Stimulated activated CD8-positive, alpha-beta memory T cell treated with anti-CD3 and anti-CD28 coated beads, Interleukin-4, amount 100 ng/mL, for 24 hours (primary cell): Measurements from ENCODE around the gene SETDB1.
"Not testable (repeated sequence)": the region's sequence is repeated elsewhere in the genome, so short reads cannot be mapped to it uniquely, and the experiment has no call there.

Experiments
- DNase-seq: peaks from one replicate; pipeline ENCODE4 v3.0.0-alpha.2; 2020; ENCODE audit warnings: low read depth

Gene SETDB1

DNA sequence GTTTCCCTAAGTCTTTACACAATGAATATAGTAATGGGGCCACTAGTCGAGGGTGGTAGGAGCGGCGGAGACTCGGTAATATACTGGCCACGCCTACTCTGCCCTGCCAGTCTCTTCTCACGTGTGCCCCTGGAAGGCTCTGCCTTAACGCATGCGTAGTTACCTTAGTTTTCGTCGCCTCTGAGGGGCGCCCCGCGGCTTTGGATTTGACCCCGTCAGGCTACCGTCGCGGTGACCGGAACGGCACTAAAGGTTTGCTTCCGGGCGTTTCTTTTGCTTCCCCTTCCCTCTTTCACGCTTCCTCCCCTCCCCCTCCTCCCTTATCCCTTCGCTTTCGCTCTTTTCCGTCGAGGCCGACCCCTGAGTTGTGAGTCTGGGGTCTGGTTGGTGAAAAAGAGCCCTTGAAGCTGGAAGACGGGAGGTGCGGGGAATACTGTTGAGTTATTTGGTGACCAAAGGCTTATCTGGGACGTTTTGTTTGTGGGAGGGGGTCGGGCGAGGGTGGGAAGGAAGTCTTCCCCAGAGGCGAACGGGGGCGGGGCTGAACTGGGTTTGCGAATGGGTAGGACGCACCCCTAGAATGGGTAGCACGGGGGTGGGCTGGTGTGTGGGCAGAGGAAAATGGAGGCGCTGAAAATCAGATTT is at the start of gene SETDB1:
Gene SETDB1, plus strand, starts transcription at position 267 of the 645 bp plus-strand sequence. CDS start 1,352 bp downstream, outside the sequence.
- DNase-seq, result peak; percentile 90

DNA sequence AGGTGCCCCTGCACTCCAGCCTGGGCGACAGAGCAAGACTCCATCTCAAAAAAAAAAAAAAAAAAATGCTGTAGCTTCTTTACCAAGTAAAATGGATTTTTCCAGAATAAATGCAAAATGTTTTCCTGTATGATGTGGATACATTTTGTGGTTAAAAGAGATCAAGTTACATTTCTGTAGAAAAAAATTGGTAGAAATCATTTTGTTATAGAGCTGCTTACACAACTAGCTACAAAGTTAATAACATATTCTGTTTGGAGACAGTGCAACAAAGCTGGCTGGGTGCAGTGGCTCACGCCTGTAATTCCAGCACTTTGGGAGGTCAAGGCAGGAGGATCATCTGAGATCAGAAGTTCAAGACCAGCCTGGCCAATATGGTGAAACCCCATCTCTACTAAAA is 47.2 kb upstream of the SETDB1 start:
- not testable (repeated sequence) for DNase-seq

DNA sequence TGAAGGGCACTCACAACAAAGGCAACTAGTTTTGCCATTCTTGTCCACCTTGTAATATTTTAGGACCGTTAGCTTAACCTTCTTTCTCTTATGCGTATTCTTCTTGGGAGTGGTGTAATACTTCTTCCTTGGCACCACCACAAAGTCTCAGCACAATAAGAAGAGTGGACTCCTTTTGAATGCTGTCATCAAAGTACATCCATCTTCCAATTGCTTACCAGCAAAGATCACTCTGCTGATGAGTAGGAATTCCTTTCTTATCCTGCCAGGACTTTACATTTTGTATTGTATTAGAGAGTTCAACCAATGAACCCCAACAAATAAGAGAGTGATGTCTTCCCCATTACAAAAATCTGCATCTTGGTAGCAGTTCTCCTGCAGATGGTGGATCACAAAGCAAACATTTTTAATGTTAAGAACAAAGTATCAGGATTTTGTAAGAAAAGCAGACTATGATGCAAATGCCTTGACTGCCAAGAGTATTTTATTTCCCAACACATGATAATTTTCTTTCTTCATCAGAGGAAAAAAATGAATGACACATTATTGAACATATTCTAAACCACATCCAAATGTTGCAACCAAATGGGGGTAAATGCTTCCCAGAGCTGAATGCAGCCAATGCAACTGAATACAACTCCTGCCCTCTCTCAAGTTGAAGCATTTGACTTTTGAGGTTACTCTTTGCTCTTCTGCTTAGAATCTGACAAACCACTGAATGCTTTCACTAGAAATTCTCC is 44.7 kb upstream of the SETDB1 start:
- DNase-seq, result no peak

DNA sequence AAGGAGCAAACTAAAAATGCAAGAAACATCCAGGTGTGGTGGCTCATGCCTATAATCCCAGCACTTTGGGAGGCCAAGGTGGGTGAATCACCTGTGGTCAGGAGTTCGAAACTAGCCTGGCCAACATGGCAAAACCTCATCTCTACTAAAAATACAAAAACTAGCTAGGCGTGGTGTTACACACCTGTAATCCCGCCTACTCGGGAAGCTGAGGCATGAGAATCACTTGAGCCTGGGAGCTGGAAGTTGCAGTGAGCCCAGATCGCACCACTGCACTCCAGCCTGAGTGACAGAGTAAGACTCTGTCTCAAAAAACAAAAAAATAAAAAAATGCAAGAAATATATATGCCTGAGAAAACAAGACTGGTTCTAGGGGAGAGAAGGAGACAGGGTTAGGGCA is 43.0 kb upstream of the SETDB1 start:
- DNase-seq, result not testable (repeated sequence)

DNA sequence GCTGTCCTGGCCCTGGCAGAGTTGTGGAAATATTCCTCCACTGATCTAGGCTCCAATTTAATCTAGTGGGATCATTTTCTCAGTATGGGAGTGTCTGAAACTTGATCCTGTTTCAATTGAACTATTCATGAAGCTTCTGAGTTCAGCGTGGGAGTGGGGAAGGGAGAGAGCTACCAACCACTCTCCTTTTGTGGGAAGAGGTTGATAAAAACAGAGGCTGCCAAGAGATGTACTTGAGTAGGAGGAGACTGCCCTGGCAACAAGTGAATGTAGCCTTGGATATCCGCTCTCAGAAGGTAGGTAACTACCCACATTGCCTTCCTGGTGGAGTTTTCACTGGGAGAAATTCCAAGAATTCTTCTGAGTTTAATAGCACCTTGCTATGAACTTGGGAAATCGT is 39.1 kb upstream of the SETDB1 start, which contains the start of gene CTXND2:
Gene CTXND2, plus strand, starts transcription at position 119 of the 400 bp plus-strand sequence. CDS start 25,179 bp downstream, outside the sequence.
- DNase-seq, result no peak

DNA sequence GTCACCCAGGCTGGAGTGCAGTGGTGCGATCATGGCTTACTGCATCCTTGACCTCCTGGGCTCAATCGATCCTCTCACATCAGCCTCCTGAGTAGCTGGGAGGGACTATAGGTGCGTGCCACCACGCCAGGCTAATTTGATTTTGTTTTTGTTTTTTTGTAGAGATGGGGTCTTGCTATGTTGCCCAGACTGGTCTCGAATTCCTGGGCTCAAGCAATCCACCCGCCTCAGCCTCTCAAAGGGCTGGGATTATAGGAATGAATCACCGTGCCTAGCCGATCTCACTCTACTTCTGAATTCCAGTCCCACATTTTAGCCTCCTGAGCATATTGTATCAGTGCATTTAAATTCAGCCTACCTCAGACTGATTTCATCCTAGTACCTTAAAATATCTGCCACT is 37.4 kb upstream of the SETDB1 start:
- no peak for DNase-seq

DNA sequence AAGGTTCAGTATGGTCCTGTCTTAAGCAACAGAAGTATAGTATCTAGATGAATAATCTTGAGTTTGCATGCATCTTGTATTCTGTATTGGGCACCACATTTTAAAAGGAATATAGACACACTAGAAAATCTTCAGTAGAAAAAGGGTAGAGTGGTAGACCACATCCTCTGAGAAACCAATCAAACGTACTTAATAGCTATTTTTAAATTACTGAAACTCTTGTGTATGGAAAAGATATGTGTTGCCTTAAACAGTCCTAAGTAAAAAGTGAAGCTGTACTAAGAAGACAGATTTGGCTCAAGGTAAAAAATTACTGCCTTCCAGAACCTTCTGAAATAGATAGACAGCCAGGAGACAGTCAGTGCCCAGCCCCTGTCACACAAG is 36.1 kb upstream of the SETDB1 start:
- no peak for DNase-seq

DNA sequence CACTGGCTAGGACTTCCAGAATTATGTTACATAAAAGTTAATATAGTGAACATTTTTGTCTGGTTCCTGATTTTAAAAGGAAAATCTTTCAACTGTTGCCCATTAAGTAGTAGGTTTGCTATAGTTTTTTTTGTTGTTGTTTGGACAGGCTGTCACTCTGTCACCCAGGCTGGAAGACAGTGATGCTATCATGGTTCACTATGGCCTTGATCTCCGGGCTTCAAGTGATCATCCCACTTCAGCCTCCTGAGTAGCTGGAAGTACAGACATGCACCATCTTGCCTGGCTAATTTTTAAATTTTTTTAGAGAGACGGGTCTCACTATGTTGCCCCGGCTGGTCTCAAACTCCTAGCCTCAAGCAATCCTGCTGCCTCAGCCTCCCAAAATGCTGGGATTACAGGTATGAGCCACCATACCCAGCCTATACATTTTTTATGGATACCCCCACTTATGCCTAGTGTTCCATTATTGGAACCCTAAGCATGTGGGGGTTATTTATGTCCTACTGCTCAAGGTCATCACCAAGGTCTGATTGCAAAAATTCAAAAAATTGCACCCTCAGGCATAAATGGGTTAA is 32.7 kb upstream of the SETDB1 start:
- no peak for DNase-seq

DNA sequence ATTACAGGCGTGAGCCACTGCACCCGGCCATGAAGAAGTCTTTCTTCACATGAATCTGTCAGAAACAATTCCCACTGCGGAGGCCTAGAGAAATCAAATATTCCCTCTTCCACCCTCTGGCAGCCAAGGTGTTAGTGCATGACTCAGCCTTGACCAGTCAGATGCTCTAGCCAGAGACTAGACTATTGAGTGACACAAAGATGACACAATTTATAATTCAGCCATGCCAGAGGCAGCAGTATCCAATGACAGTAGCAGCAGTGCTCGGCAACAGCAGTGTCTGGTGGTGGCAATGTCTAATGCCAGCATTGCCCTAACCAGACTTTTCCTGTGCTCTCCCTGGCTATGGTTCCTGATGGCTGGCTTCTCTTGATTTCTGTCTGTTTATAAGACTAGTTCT is 30.5 kb upstream of the SETDB1 start:
- no peak for DNase-seq

DNA sequence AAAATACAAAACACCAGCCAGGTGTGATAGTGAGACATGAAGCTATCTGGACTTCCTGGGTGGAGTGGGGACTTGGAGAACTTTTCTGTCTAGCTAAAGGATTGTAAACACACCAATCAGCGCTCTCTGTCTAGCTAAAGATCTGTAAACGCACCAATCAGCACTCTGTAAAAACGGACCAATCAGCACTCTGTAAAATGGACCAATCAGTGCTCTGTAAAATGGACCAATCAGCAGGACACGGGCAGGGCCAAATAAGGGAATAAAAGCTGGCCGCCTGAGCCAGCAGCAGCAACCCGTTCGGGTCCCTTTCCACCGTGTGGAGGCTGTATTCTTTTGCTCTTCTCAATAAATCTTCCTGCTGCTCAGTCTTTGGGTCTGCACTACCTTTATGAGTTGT is 26.4 kb upstream of the SETDB1 start:
- DNase-seq, result not testable (repeated sequence)

DNA sequence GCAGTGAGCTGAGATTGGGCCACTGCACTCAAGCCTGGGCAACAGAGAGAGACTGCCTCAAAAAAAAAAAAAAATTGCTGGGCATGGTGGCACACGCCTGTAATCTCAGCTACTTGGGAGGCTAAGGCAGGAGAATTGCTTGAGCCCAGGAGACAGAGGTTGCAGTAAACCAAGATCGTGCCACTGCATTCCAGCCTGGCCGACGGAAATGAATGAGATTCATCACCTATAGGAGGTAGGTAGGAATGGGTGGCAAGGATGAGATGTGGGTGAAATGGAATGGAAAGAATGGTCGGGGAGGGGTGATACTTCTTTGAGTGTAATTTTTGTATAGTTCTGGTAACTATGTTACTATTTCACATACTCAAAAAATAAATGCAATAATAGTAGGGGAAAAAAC is 23.8 kb upstream of the SETDB1 start:
- DNase-seq, result no peak

DNA sequence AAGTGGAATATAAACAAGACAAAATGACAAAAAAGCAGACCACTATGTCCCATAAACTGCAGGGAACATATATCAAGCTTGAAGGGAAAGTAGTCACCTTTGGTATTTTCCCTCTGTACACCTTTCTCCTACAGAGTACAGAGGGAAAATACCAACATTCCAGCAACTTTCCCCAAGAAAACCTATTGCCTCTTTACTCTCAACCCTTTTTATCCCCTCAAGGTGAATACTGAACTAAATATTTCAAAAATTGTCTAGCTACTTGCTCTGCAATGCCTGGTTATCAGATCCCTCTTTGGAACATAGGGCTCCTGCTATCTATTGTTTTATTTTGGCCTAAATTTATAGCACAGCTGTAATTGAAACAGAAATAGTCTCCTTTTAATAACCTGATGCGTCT is 23.4 kb upstream of the SETDB1 start:
- DNase-seq, result no peak

DNA sequence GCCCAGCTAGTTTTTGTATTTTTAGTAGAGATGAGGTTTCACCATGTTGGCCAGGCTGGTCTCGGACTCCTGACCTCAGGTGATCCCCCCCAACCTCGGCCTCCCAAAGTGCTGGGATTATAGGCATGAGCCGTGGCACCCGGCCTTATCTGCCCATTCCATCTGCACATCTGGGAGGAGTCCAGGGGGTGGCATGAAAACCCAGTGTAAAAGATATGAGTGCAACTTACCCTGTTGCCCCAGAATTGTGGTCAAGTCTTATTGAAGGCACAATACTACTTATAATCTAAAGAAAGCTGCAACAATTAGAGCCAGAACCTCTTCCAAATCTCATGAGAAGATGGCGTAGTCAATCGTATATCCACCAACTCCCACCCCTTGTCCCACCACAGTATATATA is 20.9 kb upstream of the SETDB1 start:
- DNase-seq, result no peak

DNA sequence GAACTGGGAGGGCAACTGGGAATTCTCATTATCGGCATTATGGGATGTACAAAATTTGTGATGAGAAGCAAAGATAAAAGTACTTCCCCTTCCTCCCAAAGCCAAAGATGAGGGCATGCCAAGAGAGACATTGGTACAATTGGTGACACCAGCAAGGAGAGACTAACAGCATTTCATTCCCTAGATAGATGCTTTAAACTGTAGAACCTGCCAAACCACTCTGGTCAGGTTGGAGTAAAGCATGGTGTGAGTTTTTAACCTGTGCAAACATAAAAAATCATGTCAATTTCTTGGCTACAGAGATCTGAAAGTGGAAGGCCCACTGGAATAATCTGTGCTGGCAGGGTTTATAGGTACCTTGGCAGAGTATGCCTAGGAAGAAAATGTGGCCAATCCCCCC is 19.8 kb upstream of the SETDB1 start:
- no peak for DNase-seq

DNA sequence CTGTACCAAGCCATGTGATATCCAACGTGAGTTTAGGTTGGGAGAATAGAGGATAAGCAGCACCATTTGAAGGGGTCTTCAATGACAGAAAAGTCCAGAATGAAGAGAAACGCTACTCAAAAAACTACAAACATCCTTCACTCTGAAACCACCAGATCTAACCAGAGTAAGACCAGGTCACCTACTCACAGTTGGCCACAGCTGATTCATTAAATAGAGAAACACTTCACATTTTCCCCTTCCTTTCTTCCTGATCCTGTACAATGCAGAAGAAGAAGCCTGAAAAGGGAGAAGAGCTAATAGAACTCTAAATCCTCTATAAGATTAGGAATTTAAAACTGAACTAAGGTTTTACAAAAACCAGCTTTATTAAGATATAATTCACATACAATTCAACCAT is 19.4 kb upstream of the SETDB1 start:
- DNase-seq, result no peak

DNA sequence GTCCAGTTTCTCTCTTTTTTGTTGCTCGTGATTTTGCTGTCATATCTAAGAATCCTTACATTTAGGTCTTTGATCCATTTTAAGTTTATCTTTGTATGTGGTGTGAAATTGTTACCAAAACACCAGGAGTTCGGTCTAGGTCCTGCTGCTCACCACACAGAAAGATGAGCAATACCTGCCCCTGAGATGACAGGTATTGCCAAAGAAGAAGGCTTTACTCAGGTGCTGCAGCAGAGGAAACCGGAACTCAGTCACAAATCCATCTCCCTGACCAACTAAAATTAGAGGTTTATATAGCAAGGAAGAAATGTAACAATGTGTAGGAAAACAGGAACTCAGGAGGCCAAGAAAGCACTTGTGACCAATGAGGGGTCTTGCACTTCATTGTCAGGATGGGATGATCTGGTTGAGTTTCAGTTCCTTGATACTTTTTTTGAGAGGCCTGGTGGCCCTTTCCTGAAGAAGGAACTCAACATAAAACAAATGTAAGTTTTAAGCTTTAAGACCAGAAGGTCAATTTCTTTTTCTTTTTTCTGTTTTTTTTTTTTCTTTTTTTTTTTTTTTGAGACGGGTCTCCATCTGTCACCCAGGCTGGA is 16.5 kb upstream of the SETDB1 start:
- DNase-seq, result no peak

DNA sequence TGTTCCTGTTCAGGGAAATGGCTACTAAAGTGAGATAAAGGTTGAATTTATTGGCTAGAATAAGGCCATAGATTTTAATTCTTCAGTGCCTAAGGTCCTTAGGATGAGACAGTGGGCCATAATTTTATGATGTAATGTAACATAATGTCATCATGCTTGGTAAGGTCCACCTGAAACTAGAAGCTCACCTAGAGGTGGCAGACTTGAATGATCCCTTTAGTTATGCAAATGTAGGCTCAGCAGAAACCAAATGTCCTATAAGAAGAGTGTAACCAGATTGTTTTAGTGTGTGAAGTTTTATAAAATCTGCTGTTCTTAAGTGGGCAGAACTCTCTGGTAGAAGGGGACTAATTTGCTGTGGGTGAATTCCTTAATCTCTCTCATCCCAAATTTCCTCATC is 13.5 kb upstream of the SETDB1 start:
- DNase-seq, result no peak

DNA sequence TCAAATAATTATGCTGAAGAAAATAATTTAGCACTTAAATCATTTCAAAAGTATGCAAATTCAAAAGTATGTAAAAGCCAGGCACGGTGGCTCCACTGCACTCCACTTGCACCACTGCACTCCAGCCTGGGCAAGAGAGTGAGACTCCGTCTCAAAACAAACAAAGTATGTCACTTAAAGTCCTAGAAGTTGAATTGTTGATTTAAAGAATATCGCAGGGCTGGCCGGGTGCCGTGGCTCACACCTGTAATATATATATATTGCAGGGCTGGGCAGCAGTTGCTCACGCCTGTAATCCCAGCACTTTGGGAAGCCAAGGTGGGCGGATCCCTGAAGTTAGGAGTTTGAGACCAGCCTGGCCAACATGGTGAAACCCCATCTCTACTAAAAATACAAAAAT is 8.8 kb upstream of the SETDB1 start:
- no peak for DNase-seq

DNA sequence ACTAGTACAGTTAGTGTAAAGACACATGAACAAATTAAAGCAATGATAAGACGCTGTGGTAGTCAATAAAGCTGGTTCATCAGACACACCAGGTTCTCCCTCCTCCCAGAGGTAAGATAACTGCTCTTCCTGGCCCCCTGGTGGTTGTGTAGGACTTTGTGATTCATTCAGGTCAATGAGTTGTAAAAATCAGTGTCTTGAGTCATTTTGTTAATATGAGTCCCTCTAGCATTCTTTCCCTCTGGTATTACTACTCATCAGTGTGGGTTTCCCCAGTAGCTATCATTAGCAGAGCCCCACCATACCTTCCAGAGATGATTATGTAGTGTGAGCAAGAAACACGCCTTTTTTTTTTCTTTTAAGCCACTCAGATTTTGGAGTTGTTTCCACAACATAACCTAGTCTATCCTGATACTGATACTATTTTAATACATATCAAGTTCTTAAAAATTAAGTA is 3.6 kb upstream of the SETDB1 start:
- DNase-seq, result peak; percentile 63

DNA sequence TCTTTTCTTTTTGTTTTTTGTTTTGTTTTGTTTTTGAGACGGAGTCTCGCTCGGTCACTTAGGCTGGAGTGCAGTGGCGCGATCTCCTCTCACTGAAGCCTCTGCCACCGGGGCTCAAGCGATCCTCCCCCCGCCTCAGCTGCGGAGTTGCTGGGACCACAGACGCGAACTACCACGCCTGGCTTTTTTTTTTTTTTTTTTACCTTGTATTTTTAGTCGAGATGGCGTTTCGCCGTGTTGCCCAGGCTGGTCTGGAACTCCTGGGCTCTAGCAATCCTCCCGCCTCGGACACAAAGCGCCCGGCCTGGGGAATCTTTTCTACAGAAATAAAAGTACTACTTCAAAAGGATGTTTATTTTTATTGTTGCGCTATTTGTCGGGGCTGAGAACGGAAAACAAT is 1.1 kb upstream of the SETDB1 start:
- DNase-seq, result no peak

DNA sequence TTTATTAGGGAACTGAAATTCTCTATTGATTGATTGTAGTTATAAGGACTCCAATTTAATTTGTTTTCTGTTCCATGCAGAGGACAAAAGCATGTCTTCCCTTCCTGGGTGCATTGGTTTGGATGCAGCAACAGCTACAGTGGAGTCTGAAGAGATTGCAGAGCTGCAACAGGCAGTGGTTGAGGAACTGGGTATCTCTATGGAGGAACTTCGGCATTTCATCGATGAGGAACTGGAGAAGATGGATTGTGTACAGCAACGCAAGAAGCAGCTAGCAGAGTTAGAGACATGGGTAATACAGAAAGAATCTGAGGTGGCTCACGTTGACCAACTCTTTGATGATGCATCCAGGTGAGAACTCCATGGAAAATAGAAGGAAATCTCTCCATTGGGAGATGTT is 1.5 kb downstream of the SETDB1 start:
- no peak for DNase-seq

DNA sequence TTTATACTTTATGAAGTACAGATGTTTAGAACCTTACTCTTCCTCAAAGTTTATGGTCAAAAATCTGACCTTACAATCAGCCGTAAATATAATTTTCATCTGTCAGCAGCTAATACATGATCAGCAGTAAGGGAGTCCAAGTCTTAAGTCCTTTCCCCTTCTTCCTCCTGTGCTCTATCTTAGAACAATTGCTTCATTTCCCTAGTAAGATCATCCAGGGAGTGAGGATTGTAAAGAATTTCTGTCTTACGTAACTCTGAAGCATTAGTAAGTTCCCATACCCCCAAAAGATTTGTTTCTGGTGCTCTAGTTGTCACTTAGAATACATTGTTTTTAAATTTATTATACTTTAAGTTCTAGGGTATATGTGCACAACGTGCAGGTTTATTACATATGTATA is 2.1 kb downstream of the SETDB1 start:
- no peak for DNase-seq

DNA sequence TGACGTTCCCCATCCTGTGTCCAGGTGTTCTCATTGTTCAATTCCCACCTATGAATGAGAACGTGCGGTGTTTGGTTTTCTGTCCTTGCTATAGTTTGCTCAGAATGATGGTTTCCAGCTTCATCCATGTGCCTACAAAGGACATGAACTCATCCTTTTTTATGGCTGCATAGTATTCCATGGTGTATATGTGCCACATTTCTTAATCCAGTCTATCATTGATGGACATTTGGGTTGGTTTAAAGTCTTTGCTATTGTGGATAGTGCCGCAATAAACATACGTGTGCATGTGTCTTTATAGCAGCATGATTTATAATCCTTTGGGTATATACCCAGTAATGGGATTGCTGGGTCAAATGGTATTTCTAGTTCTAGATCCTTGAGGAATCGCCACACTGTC is 2.6 kb downstream of the SETDB1 start:
- not testable (repeated sequence) for DNase-seq
